Inflammatory macrophage treated with lipopolysaccharide for 4 hours (primary cell): ENCODE measurements around the gene SNX18.
A peak's percentile ranks its signal among the peaks of the same experiment; 100 is the strongest.
"Not testable (repeated sequence)": the region's sequence is repeated elsewhere in the genome, so short reads cannot be mapped to it uniquely, and the experiment has no call there.

ENCODE experiments used
- DNase-seq: peaks from one replicate; pipeline ENCODE4 v3.0.0-alpha.2; 2020

The SNX18 gene

GRCh38 chr5:54517512-54518145 is at the start of gene SNX18:
Gene SNX18 (plus strand): TSS chr5:54517759. CDS start chr5:54517953, 194 bp downstream.
- DNase-seq, result peak; percentile 96

GRCh38 chr5:54469622-54470021 is 47.9 kb upstream of the SNX18 start:
- peak; percentile 23 for DNase-seq

GRCh38 chr5:54470128-54470527 is 47.4 kb upstream of the SNX18 start:
- no peak for DNase-seq

GRCh38 chr5:54470677-54471076 is 46.9 kb upstream of the SNX18 start:
- DNase-seq, result no peak

- DNase-seq, result no peak
Observed at GRCh38 chr5:54471398-54471797, 46.2 kb upstream of the SNX18 start.

GRCh38 chr5:54476682-54477081 is 40.9 kb upstream of the SNX18 start:
- DNase-seq, result peak; percentile 76

GRCh38 chr5:54477941-54478478 is 39.5 kb upstream of the SNX18 start:
- DNase-seq, result no peak

- DNase-seq, result peak; percentile 49
Observed at GRCh38 chr5:54480296-54480695, 37.3 kb upstream of the SNX18 start.

GRCh38 chr5:54484219-54484894 is 33.2 kb upstream of the SNX18 start:
- DNase-seq, result no peak

- not testable (repeated sequence) for DNase-seq
Observed at GRCh38 chr5:54485659-54486058, 31.9 kb upstream of the SNX18 start.

GRCh38 chr5:54489648-54489979 is 27.9 kb upstream of the SNX18 start:
- not testable (repeated sequence) for DNase-seq

- DNase-seq, result no peak
Observed at GRCh38 chr5:54491326-54491725, 26.2 kb upstream of the SNX18 start.

GRCh38 chr5:54492178-54492577 is 25.4 kb upstream of the SNX18 start:
- DNase-seq, result peak; percentile 16

- DNase-seq, result no peak
Observed at GRCh38 chr5:54495027-54495426, 22.5 kb upstream of the SNX18 start.

GRCh38 chr5:54514291-54514690 is 3.3 kb upstream of the SNX18 start:
- DNase-seq, result no peak

GRCh38 chr5:54514841-54515432 is 2.6 kb upstream of the SNX18 start:
- no peak for DNase-seq

- no peak for DNase-seq
Observed at GRCh38 chr5:54515634-54516033, 1.9 kb upstream of the SNX18 start.

- no peak for DNase-seq
Observed at GRCh38 chr5:54516051-54516655, 1.4 kb upstream of the SNX18 start.

- DNase-seq, result no peak
Observed at GRCh38 chr5:54517174-54517511, 416 bp upstream of the SNX18 start.

- peak; percentile 70 for DNase-seq
Observed at GRCh38 chr5:54518146-54518817, 723 bp downstream of the SNX18 start.

- no peak for DNase-seq
Observed at GRCh38 chr5:54518818-54519508, 1.4 kb downstream of the SNX18 start.

- no peak for DNase-seq
Observed at GRCh38 chr5:54519509-54519876, 1.9 kb downstream of the SNX18 start.

GRCh38 chr5:54520438-54520846 is 2.9 kb downstream of the SNX18 start:
- DNase-seq, result peak; percentile 81
